ENCODE results near the gene PPP3R2.
A peak's percentile ranks its signal among the peaks of the same experiment; 100 is the strongest.
"Not testable (repeated sequence)": the region's sequence is repeated elsewhere in the genome, so short reads cannot be mapped to it uniquely, and the experiment has no call there.

Gene PPP3R2

DNA sequence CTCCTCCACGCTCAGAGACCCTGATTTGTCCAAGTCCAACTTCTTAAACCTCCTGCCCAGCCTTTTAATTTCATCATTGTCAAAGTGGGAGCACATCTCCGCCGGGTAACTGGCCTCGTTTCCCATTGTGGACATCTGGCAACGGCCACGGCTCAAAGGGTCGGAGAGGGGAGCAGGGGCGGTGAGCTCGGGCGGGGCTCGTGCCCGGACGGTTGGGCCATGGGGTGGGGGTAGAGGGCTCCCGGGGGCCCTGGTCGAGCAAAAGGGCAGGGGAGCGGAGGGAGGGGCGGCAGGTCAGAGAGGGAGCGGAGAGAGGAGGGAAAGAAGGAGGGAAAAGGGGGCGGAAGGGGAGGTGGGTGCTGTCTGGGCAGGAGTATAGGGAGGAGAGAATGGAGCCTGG lies at the start of gene PPP3R2:
TSS of gene PPP3R2 (minus strand) at position 174 of the 400 bp plus-strand sequence. CDS start at position 126, 48 bp downstream.
- DNase-seq: no peak

DNA sequence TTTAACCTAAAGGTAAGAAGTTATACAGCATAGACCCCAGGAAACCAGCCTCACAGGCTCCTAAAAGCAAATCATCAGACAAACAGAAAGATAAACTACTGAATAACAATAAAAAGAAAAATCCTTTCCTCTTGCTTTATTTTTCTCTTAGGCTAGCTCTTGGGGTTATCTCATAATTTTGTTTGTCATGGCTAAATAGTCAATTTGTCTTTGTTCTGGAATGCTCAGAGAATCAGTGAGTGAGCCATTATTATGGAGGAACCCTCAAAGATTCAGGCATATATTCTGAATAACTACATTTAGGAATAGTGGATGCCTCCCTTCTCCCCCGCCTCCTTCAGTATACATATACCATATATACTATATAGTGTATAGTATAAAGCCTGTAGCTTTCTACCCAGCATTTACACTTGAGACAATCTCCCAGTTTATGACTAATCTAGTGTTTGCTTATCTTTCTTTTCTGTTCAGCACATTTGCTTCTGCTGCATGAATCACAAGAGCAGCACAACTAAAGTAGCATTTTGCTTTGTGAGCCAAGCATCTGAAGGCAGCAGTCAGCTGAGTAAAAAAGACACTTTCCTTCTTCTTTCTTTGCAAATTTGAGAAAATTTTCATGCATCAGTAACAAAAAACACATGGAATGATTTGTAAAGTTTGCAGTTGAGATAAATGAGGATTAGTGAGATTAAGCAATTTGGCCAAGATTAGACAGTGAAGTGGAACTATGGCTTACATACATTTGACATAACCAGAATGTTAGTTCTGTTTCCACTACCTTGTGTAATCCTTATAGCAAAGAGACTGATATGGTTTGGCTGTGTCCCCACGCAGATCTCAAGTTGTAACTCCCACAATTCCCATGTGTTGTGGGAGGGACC lies 45.3 kb upstream of the PPP3R2 start:
- DNase-seq: no peak

GRCh38 chr9:101639311-101639710 lies 44.5 kb upstream of the PPP3R2 start:
- no peak for DNase-seq

- DNase-seq: no peak
Observed at GRCh38 chr9:101636247-101636646, 41.5 kb upstream of the PPP3R2 start.

GRCh38 chr9:101635473-101635872 lies 40.7 kb upstream of the PPP3R2 start:
- DNase-seq: no peak

DNA sequence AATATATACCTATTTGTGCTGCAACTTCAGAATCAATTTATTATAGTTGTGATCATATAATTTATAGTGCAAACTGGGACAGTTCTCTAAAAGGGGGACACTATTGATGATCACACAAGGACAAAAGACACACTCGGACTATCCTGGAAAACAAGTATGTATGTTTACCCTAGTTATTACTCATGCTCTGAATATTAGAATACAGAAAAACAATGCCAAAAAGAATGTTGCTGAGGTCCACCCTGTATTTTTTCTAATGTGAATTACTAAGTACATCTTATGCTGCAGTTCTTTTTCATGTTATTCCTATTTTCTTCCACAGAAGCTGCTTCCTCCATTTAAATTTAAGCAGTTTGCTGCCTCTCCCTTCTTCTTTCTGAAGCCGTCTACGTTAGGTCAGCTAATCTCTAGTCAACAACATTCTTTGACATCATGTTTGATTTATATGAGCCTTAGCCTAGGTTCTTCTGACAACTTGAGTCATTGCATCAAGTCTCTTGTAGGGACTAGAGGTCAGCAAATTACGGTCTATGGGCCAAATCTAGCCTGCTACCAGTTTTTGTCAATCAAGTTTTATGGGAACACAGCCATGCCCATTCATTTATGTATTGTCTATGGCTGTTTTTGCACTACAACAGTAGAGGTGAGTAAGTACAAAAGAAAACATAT lies 40.1 kb upstream of the PPP3R2 start:
- no peak for DNase-seq

- no peak for DNase-seq
Observed at GRCh38 chr9:101632611-101633010, 37.8 kb upstream of the PPP3R2 start.

DNA sequence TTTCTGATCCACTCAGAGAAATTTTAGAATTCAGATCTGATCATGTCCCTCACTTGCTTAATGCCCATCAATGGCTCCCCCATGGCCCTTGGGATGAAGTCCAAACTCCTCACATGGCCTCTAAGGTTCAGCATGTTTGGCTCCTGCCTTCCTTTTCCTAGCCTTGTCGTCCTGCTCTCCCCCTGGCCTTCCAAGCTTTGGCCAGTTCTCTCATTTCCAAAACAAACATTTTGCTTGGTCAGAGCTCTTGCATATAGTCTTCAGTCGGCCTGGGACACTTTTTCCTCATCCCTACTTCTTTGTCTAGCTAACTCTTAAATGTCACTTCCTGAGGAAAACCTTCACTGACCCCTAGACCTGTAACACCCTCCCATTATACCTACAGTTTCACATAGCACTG lies 37.1 kb upstream of the PPP3R2 start:
- no peak for DNase-seq

- DNase-seq: no peak
Observed at GRCh38 chr9:101629636-101630035, 34.9 kb upstream of the PPP3R2 start.

- DNase-seq: no peak
Observed at GRCh38 chr9:101628173-101628572, 33.4 kb upstream of the PPP3R2 start.

- no peak for DNase-seq
Observed at GRCh38 chr9:101626295-101626694, 31.5 kb upstream of the PPP3R2 start.

DNA sequence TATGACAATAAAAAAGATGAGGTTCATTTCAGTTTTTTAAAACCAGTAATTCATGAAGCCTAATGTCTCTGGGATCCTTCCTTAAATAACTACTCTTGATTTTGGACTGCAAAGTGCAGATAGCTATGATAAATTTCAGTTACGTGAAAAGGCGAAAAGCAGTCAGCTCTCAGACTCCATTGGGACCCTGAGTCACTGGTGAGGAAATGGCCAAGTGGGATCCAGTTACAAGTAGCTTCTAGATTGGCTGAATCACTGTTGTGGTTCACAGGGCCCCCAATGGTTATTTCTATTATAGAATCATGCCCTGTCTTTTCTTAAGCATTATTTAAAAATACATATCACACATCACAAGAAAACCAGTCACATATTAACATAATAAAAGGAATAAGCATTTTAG lies 31.1 kb upstream of the PPP3R2 start:
- no peak for DNase-seq

- no peak for DNase-seq
Observed at GRCh38 chr9:101620452-101620851, 25.7 kb upstream of the PPP3R2 start.

GRCh38 chr9:101618698-101619097 lies 23.9 kb upstream of the PPP3R2 start:
- no peak for DNase-seq

GRCh38 chr9:101605547-101605946 lies 10.8 kb upstream of the PPP3R2 start:
- no peak for DNase-seq

GRCh38 chr9:101604296-101604695 lies 9.5 kb upstream of the PPP3R2 start:
- DNase-seq: no peak

- DNase-seq: peak; percentile 40
Observed at GRCh38 chr9:101601904-101602765, 7.4 kb upstream of the PPP3R2 start.

GRCh38 chr9:101593345-101593744 lies 1.4 kb downstream of the PPP3R2 start:
- no peak for DNase-seq

DNA sequence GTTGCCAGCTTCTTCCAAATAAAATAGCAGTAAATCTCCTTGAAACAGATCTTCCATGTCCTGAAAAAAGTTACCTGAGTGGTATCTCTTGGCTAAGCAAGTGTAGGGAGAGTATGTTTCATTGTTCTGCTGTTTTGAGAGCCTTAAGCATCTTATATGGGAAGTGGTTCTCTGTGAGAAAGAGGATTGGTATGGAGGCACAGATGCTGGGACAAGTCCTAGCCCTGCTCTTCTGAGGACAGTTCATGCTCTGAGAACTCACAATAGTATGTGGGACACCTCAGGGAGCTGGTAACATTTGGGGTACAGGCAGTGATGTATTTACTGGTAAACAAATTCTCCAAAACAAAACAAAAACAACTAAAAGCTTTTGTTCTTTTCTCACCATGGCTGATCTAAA lies 2.0 kb downstream of the PPP3R2 start:
- DNase-seq: no peak

- DNase-seq: no peak
Observed at GRCh38 chr9:101591787-101592446, 2.9 kb downstream of the PPP3R2 start.

DNA sequence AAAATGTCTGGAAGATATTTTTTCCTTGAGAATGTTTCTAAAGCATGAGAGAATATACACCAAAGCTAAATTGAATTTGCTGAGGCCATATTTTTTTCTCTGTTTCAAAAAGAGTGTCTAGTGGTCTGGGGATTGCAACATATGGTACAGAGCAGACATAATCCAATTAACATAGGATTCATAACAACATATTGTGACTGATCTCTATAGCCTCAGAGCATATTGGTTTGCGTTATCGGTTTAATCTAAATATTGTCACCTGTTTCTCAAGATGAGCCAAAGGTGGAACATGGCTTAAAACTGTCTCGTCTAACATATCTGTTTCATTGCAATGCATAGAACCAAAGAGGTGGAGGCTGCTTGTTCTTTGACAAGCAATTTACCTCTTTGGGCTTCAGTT lies 3.9 kb downstream of the PPP3R2 start:
- DNase-seq: no peak

DNA sequence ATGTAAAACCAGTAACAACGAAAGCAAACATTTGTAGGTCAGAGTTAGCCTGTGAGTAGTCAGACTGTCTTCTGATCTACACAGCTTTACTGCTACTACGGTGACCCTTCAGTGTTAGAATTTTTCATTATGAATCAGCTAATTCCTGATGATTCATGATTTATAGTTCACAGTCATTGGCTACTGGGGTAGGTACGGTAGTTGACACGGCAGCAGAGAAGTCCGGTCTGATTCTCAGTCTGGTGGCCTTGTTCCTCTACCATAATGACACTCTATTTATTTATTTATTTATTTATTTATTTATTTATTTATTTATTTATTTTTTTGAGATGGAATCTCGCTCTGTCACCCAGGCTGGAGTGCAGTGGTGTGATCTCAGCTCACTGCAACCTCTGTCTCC lies 4.7 kb downstream of the PPP3R2 start:
- not testable (repeated sequence) for DNase-seq

Data from NCI-H2227 treated with DMSO at 0.1 percent for 48 hours (cell line).